ENCODE measurements around the gene CDK3.

The CDK3 gene

DNA sequence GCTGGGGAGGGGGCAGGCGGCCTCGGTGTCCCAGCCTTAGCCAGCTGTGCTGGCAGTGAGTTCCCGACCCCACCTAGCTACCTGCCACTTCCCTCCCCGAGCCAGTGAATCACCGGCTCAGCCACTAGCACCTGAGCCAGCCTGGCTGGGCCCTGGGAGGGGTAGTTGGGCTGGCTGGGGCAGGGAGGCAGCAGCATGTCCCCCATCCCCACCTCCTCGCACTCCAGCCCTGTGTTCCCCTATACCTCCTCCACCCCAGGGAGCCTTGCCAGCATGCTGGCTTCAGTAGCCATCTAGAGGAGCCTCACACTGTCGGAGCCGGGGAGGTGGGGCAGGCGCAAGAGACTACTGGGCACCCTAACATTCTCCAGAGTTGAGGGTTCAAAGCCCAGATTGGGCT is 23.7 kb downstream of the CDK3 start:
- Histone ChIP-seq H3K9me2 (replicated peaks; ENCODE audit: insufficient read depth, low read length) (no peaks in the 10 kb centered on the region), H4K20me1 (ENCODE audit: insufficient read depth, low read length) (no peaks in the 10 kb centered on the region), H2AFZ (ENCODE audit: low read length) (no peak overlapping the region), H3K27ac (ENCODE audit: low read length) (no peak overlapping the region), H3K79me2 (ENCODE audit: low read length) (no peaks in the 10 kb centered on the region), H3F3A (ENCODE audit: insufficient read depth, low read length) (no peaks in the 10 kb centered on the region), H3K4me1 (ENCODE audit: low read length) (no peaks in the 10 kb centered on the region), H3K4me2 (ENCODE audit: low read depth, low read length) (no peak overlapping the region), H3K4me3 (ENCODE audit: low read length) (no peak overlapping the region), H3K27me3 (replicated peaks; ENCODE audit: insufficient read depth, low read length) (peaks cover 16% of the 10 kb centered on the region; the same call in 1 of the 2 replicates), H3K9me3 (replicated peaks; ENCODE audit: insufficient read depth, low read length) (no peaks in the 10 kb centered on the region), H3K9ac (ENCODE audit: low read length) (no peak overlapping the region), H3K36me3 (replicated peaks; ENCODE audit: insufficient read depth, low read length) (no peaks in the 10 kb centered on the region)
- no peak for DNase-seq
- TF ChIP-seq, protein P1, sequence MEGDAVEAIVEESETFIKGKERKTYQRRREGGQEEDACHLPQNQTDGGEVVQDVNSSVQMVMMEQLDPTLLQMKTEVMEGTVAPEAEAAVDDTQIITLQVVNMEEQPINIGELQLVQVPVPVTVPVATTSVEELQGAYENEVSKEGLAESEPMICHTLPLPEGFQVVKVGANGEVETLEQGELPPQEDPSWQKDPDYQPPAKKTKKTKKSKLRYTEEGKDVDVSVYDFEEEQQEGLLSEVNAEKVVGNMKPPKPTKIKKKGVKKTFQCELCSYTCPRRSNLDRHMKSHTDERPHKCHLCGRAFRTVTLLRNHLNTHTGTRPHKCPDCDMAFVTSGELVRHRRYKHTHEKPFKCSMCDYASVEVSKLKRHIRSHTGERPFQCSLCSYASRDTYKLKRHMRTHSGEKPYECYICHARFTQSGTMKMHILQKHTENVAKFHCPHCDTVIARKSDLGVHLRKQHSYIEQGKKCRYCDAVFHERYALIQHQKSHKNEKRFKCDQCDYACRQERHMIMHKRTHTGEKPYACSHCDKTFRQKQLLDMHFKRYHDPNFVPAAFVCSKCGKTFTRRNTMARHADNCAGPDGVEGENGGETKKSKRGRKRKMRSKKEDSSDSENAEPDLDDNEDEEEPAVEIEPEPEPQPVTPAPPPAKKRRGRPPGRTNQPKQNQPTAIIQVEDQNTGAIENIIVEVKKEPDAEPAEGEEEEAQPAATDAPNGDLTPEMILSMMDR (IDR thresholded peaks at IDR 0.05; ENCODE audit: low read length): no peak
- TF ChIP-seq EZH2phosphoT487 (IDR thresholded peaks at IDR 0.05; ENCODE audit: low read length): no peak
- no peak for TF ChIP-seq EZH2 (optimal IDR thresholded peaks at IDR 0.05; ENCODE audit: low read depth, low read length)

DNA sequence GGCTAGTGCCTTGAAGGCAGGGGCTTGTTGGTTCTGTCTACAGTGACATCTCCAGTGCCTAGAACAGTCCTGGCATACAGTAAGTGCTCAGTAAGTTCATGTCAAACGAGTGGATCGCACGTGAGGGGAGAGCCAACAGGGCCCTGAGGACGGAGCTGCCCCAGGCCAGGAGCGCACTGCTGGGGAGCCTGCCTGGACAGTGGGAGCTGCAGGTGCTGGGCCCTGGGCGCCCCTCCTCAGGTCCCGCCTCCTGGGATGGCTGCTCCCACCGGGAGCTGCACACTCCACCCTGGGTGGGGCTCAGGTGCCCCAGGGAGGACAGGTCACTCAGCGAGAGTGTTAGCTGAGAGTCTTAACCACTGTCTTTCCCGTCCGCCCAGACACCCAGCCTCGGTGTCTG is 24.6 kb downstream of the CDK3 start:
- Histone ChIP-seq H3F3A (ENCODE audit: insufficient read depth, low read length) (no peaks in the 10 kb centered on the region), H3K27me3 (replicated peaks; ENCODE audit: insufficient read depth, low read length) (peaks cover 14% of the 10 kb centered on the region; the same call in 1 of the 2 replicates), H3K9ac (ENCODE audit: low read length) (no peak overlapping the region), H4K20me1 (ENCODE audit: insufficient read depth, low read length) (no peaks in the 10 kb centered on the region), H3K9me3 (replicated peaks; ENCODE audit: insufficient read depth, low read length) (no peaks in the 10 kb centered on the region), H3K9me2 (replicated peaks; ENCODE audit: insufficient read depth, low read length) (no peaks in the 10 kb centered on the region), H3K27ac (ENCODE audit: low read length) (no peak overlapping the region), H3K4me3 (ENCODE audit: low read length) (no peak overlapping the region), H3K4me1 (ENCODE audit: low read length) (no peaks in the 10 kb centered on the region), H3K79me2 (ENCODE audit: low read length) (no peaks in the 10 kb centered on the region), H2AFZ (ENCODE audit: low read length) (no peak overlapping the region), H3K4me2 (ENCODE audit: low read depth, low read length) (no peak overlapping the region), H3K36me3 (replicated peaks; ENCODE audit: insufficient read depth, low read length) (no peaks in the 10 kb centered on the region)
- TF ChIP-seq EZH2 (optimal IDR thresholded peaks at IDR 0.05; ENCODE audit: low read depth, low read length): no peak
- TF ChIP-seq, protein P1 (IDR thresholded peaks at IDR 0.05; ENCODE audit: low read length): no peak
- TF ChIP-seq EZH2phosphoT487 (IDR thresholded peaks at IDR 0.05; ENCODE audit: low read length): no peak
- DNase-seq: no peak

DNA sequence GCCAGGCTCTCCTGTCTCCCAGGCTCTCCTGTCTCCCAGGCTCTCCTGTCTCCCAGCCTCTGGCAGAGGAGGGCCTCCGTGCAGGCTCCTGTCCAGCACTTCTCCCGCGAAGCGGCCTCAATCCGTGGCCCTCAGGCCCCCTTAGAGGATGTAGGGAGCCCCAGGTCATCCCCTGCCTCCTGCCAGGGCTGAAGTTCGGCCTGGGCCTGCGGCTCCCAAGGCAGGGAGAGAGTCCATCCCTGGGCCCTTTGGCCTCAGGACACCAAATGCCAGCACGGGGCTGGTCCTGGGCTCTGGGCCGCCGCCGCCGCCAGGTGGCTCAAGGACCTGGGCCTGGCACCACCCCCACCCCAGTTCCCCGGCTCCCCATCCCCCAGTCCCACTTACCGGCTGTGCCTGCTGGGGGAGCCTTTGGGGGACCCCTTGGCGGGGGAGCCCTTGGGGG is 26.1 kb downstream of the CDK3 start:
- DNase-seq: no peak
- H3K79me2 ChIP-seq (ENCODE audit: low read length): no peaks in the 10 kb centered on the region
- H2AFZ ChIP-seq (ENCODE audit: low read length): no peak overlapping the region
- H3K4me2 ChIP-seq (ENCODE audit: low read depth, low read length): no peak overlapping the region
- TF ChIP-seq EZH2phosphoT487 (IDR thresholded peaks at IDR 0.05; ENCODE audit: low read length) (no peak), EZH2 (optimal IDR thresholded peaks at IDR 0.05; ENCODE audit: low read depth, low read length) (no peak)
- TF ChIP-seq, protein P1 (IDR thresholded peaks at IDR 0.05; ENCODE audit: low read length): no peak
- no peak overlapping the region for H3K9ac ChIP-seq (ENCODE audit: low read length)
- no peaks in the 10 kb centered on the region for H3K36me3 ChIP-seq (replicated peaks; ENCODE audit: insufficient read depth, low read length)
- peaks cover 13% of the 10 kb centered on the region; the same call in 1 of the 2 replicates for H3K27me3 ChIP-seq (replicated peaks; ENCODE audit: insufficient read depth, low read length)
- no peaks in the 10 kb centered on the region for H3F3A ChIP-seq (ENCODE audit: insufficient read depth, low read length)
- no peak overlapping the region for H3K4me3 ChIP-seq (ENCODE audit: low read length)
- no peaks in the 10 kb centered on the region for H3K9me3 ChIP-seq (replicated peaks; ENCODE audit: insufficient read depth, low read length)
- no peaks in the 10 kb centered on the region for H4K20me1 ChIP-seq (ENCODE audit: insufficient read depth, low read length)
- no peaks in the 10 kb centered on the region for H3K9me2 ChIP-seq (replicated peaks; ENCODE audit: insufficient read depth, low read length)
- no peak overlapping the region for H3K27ac ChIP-seq (ENCODE audit: low read length)
- H3K4me1 ChIP-seq (ENCODE audit: low read length): no peaks in the 10 kb centered on the region

Measured in MM.1S (cell line).